ENCODE data around the gene OSBPL9. TPM values are rescaled to one million over a fixed set of nuclear protein-coding genes. Genes with fewer than 3 reads are reported as not detected.
A peak's percentile ranks its signal among the peaks of the same experiment; 100 is the strongest.

The OSBPL9 gene
- total RNA-seq, 1 donor from 2014 or later, result 103 TPM

DNA sequence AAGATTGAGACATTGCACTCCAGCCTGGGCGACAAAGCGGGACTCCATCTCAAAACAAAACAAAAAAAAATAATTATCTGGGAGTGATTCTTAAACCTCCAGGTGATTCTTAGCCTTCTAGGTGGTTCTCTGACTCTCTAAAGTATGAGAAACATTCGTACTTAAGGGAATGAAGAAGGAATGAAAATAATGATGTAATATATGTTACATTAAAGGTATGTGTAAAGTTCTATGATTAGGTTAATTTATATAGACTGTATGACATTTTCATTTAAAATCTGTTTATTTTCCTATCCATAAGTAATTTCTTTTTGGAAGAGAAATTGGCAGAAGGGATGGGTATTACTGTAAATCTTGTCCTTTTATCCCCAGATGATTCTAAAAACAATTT lies 34.7 kb downstream of the OSBPL9 start:
- no peak for DNase-seq (ENCODE audit: extremely low spot score, unreplicated experiment)
- Mint-ChIP-seq H3K27me3 (ENCODE audit: unreplicated experiment) (no peaks in the 10 kb centered on the region), H3K4me1 (ENCODE audit: unreplicated experiment) (peaks cover 60% of the 10 kb centered on the region), H3K27ac (ENCODE audit: unreplicated experiment) (peak overlapping the region; percentile 67), H3K9me3 (ENCODE audit: unreplicated experiment) (no peaks in the 10 kb centered on the region), H3K4me3 (ENCODE audit: unreplicated experiment) (no peak overlapping the region), H3K36me3 (ENCODE audit: unreplicated experiment) (peaks cover 11% of the 10 kb centered on the region)
- TF ChIP-seq, protein P1, sequence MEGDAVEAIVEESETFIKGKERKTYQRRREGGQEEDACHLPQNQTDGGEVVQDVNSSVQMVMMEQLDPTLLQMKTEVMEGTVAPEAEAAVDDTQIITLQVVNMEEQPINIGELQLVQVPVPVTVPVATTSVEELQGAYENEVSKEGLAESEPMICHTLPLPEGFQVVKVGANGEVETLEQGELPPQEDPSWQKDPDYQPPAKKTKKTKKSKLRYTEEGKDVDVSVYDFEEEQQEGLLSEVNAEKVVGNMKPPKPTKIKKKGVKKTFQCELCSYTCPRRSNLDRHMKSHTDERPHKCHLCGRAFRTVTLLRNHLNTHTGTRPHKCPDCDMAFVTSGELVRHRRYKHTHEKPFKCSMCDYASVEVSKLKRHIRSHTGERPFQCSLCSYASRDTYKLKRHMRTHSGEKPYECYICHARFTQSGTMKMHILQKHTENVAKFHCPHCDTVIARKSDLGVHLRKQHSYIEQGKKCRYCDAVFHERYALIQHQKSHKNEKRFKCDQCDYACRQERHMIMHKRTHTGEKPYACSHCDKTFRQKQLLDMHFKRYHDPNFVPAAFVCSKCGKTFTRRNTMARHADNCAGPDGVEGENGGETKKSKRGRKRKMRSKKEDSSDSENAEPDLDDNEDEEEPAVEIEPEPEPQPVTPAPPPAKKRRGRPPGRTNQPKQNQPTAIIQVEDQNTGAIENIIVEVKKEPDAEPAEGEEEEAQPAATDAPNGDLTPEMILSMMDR (IDR thresholded peaks at IDR 0.05), result no peak

GRCh38 chr1:51652599-51652998 lies 35.7 kb downstream of the OSBPL9 start:
- peak overlapping the region; percentile 46 for H3K27ac Mint-ChIP-seq (ENCODE audit: unreplicated experiment)
- no peaks in the 10 kb centered on the region for H3K27me3 Mint-ChIP-seq (ENCODE audit: unreplicated experiment)
- no peak overlapping the region for H3K4me3 Mint-ChIP-seq (ENCODE audit: unreplicated experiment)
- TF ChIP-seq, protein P1 (IDR thresholded peaks at IDR 0.05), result no peak
- peaks cover 66% of the 10 kb centered on the region for H3K4me1 Mint-ChIP-seq (ENCODE audit: unreplicated experiment)
- no peaks in the 10 kb centered on the region for H3K9me3 Mint-ChIP-seq (ENCODE audit: unreplicated experiment)
- peaks cover 14% of the 10 kb centered on the region for H3K36me3 Mint-ChIP-seq (ENCODE audit: unreplicated experiment)
- DNase-seq (ENCODE audit: extremely low spot score, unreplicated experiment), result no peak

DNA sequence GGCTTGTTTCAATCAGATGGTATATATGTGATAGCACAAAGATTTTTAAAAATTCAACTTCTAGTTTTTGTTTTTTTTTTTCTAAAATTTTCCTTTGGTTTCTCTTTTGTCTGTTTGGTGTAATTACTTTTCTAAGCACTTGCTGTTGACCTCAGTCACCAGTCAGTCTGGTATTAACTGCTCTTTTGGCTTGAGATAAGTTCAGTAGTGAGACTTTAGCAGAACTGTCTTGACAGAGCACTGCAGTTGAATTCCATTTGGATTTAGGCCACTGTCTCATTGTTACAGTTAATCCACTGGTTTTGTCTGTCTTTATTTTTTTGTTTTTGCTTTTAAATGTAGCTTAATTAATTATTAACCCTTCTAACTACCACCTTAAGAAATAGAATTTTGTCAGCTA lies 36.2 kb downstream of the OSBPL9 start:
- peaks cover 66% of the 10 kb centered on the region for H3K4me1 Mint-ChIP-seq (ENCODE audit: unreplicated experiment)
- no peaks in the 10 kb centered on the region for H3K27me3 Mint-ChIP-seq (ENCODE audit: unreplicated experiment)
- no peaks in the 10 kb centered on the region for H3K9me3 Mint-ChIP-seq (ENCODE audit: unreplicated experiment)
- H3K4me3 Mint-ChIP-seq (ENCODE audit: unreplicated experiment), result no peak overlapping the region
- peaks cover 14% of the 10 kb centered on the region for H3K36me3 Mint-ChIP-seq (ENCODE audit: unreplicated experiment)
- DNase-seq (ENCODE audit: extremely low spot score, unreplicated experiment), result no peak
- peak overlapping the region; percentile 46 for H3K27ac Mint-ChIP-seq (ENCODE audit: unreplicated experiment)
- TF ChIP-seq, protein P1 (IDR thresholded peaks at IDR 0.05), result no peak

DNA sequence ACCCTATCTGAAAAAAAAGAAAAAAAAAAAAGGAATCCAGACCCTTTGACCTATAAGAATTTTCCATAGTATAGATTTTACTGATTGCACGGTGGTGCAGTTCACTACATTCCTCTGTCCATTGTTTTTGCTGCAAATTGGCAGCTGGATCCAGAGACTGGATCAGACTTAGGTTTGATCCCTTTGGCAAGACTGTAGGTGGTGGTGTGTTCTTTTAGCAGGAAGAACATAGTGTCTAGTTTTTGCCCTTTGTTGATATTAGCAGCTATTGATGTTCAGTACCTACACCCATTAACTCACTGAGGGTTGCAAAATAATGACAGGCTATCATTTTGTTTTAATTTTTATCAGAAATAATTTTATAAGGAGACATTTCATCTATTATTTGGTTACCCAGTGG lies 37.1 kb downstream of the OSBPL9 start:
- Mint-ChIP-seq H3K27me3 (ENCODE audit: unreplicated experiment) (no peaks in the 10 kb centered on the region), H3K9me3 (ENCODE audit: unreplicated experiment) (no peaks in the 10 kb centered on the region), H3K27ac (ENCODE audit: unreplicated experiment) (no peak overlapping the region), H3K4me1 (ENCODE audit: unreplicated experiment) (peaks cover 65% of the 10 kb centered on the region), H3K36me3 (ENCODE audit: unreplicated experiment) (peaks cover 14% of the 10 kb centered on the region), H3K4me3 (ENCODE audit: unreplicated experiment) (no peak overlapping the region)
- DNase-seq (ENCODE audit: extremely low spot score, unreplicated experiment), result no peak
- TF ChIP-seq, protein P1 (IDR thresholded peaks at IDR 0.05), result no peak

GRCh38 chr1:51656374-51656773 lies 39.5 kb downstream of the OSBPL9 start:
- Mint-ChIP-seq H3K27me3 (ENCODE audit: unreplicated experiment) (no peaks in the 10 kb centered on the region), H3K4me3 (ENCODE audit: unreplicated experiment) (no peak overlapping the region), H3K36me3 (ENCODE audit: unreplicated experiment) (peaks cover 11% of the 10 kb centered on the region), H3K9me3 (ENCODE audit: unreplicated experiment) (no peaks in the 10 kb centered on the region), H3K4me1 (ENCODE audit: unreplicated experiment) (peaks cover 67% of the 10 kb centered on the region), H3K27ac (ENCODE audit: unreplicated experiment) (no peak overlapping the region)
- TF ChIP-seq, protein P1 (IDR thresholded peaks at IDR 0.05), result no peak
- DNase-seq (ENCODE audit: extremely low spot score, unreplicated experiment), result no peak
